Upper lobe of left lung (tissue), 4 donors: ENCODE results near the gene LRRFIP1.

ENCODE experiments used
- POLR2AphosphoS5 ChIP-seq, 2 donors: sonication (generic); formaldehyde crosslinking; IDR thresholded peaks; one replicate each; pipeline ENCODE4 v1.5.1; 2017; ENCODE audit warnings: antibody characterized with exemption in 2 of 2
- TF ChIP-seq, protein P1 (sequence below), 6 experiments: fragments of 450-650 bp in 4 of 6; fragments of 200-600 bp in 2 of 6; sonication (generic) in 2 of 6; IDR thresholded peaks; one replicate each; pipeline ENCODE4 v1.5.1; 2016 to 2019; ENCODE audit warnings: antibody characterized with exemption in 6 of 6

DNA sequence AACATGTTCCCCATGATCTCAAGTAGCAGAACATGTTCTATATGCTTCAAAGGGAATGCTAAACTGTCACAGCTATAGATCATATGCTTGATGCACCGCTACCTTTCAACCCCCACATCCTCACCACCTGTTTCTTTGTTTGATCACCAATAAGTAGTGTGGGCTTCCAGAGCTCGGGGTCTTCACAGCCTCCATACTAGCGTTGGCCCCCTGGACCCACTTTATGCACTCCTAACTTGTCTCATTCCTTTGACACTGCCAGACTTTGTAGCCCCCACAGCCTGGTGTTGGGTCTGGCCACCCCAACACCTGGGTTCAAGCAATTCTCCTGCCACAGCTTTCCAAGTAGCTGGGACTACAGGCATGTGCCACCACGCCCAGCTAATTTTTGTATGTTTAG lies 159.5 kb downstream of the LRRFIP1 start:
- no peak for TF ChIP-seq POLR2AphosphoS5 (IDR thresholded peaks at IDR 0.05)
- TF ChIP-seq, protein P1, sequence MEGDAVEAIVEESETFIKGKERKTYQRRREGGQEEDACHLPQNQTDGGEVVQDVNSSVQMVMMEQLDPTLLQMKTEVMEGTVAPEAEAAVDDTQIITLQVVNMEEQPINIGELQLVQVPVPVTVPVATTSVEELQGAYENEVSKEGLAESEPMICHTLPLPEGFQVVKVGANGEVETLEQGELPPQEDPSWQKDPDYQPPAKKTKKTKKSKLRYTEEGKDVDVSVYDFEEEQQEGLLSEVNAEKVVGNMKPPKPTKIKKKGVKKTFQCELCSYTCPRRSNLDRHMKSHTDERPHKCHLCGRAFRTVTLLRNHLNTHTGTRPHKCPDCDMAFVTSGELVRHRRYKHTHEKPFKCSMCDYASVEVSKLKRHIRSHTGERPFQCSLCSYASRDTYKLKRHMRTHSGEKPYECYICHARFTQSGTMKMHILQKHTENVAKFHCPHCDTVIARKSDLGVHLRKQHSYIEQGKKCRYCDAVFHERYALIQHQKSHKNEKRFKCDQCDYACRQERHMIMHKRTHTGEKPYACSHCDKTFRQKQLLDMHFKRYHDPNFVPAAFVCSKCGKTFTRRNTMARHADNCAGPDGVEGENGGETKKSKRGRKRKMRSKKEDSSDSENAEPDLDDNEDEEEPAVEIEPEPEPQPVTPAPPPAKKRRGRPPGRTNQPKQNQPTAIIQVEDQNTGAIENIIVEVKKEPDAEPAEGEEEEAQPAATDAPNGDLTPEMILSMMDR (IDR thresholded peaks at IDR 0.05): no peak
